KMS-11 (cell line): Measurements from ENCODE around the gene ABLIM2.

Experiments used
- H2AFZ ChIP-seq: fragments of 200-600 bp; sonication (generic); 2 replicates; pipeline ENCODE4 v1.6.1; 2016; ENCODE audit warnings: antibody characterized with exemption, mixed run types, low read depth
- H3K27ac ChIP-seq: fragments of 200-600 bp; sonication (generic); 2 replicates; pipeline ENCODE4 v1.6.1; 2016; ENCODE audit warnings: mild to moderate bottlenecking, mixed run types
- H3K27me3 ChIP-seq: fragments of 200-600 bp; sonication (generic); 2 replicates; pipeline ENCODE4 v1.6.1; 2017; ENCODE audit warnings: mild to moderate bottlenecking, low read depth, mixed run types, moderate library complexity; ENCODE audit not compliant: insufficient read depth
- H3K36me3 ChIP-seq: fragments of 200-600 bp; sonication (generic); 2 replicates; pipeline ENCODE4 v1.6.1; 2017; ENCODE audit warnings: mild to moderate bottlenecking, mixed run types; ENCODE audit not compliant: insufficient read depth
- H3K4me1 ChIP-seq: fragments of 200-600 bp; sonication (generic); 2 replicates; pipeline ENCODE4 v1.6.1; 2016; ENCODE audit warnings: mild to moderate bottlenecking, low read depth, mixed run types; ENCODE audit not compliant: poor library complexity, severe bottlenecking
- H3K4me2 ChIP-seq: fragments of 200-600 bp; sonication (generic); 2 replicates; pipeline ENCODE4 v1.7.0; 2016; ENCODE audit warnings: mild to moderate bottlenecking, mixed run types
- H3K4me3 ChIP-seq: fragments of 200-600 bp; sonication (generic); IDR thresholded peaks from 2 replicates; pipeline ENCODE4 v1.6.1; 2017; ENCODE audit warnings: low read depth, low read length, mixed read lengths; ENCODE audit not compliant: insufficient read depth
- H3K79me2 ChIP-seq: fragments of 200-600 bp; sonication (generic); 2 replicates; pipeline ENCODE4 v1.6.1; 2016; ENCODE audit warnings: low read depth, mixed run types; ENCODE audit not compliant: insufficient read depth
- H3K9ac ChIP-seq: fragments of 200-600 bp; sonication (generic); 2 replicates; pipeline ENCODE4 v1.6.1; 2016; ENCODE audit warnings: mild to moderate bottlenecking, mixed run types
- H4K20me1 ChIP-seq: fragments of 200-600 bp; sonication (generic); 2 replicates; pipeline ENCODE4 v1.6.1; 2016; ENCODE audit warnings: mild to moderate bottlenecking, mixed run types; ENCODE audit not compliant: insufficient read depth
- CTCF ChIP-seq: fragments of 200-600 bp; sonication (generic); conservative IDR thresholded peaks from 2 replicates; pipeline ENCODE4 v1.6.1; 2017; ENCODE audit warnings: low read depth, mild to moderate bottlenecking, antibody characterized with exemption, low read length, moderate library complexity, mixed read lengths

ABLIM2 gene

GRCh38 chr4:8009097-8009496 lies 149.5 kb downstream of the ABLIM2 start:
- Histone ChIP-seq H3K9ac (no peak overlapping the region), H2AFZ (no peak overlapping the region), H3K4me2 (no peak overlapping the region), H3K79me2 (no peaks in the 10 kb centered on the region), H3K4me3 (no peak overlapping the region), H3K4me1 (no peaks in the 10 kb centered on the region), H3K27me3 (0 out of 2 replicates have a peak, but pooled peaks cover 2% of the 10 kb centered on the region), H4K20me1 (no peaks in the 10 kb centered on the region), H3K27ac (no peak overlapping the region), H3K36me3 (no peaks in the 10 kb centered on the region)
- TF ChIP-seq CTCF: no peak

- H3K4me3 ChIP-seq: no peak overlapping the region
- no peak overlapping the region for H3K4me2 ChIP-seq
- no peak overlapping the region for H2AFZ ChIP-seq
- 0 out of 2 replicates have a peak, but pooled peaks cover 2% of the 10 kb centered on the region for H3K27me3 ChIP-seq
- no peak overlapping the region for H3K9ac ChIP-seq
- no peaks in the 10 kb centered on the region for H4K20me1 ChIP-seq
- no peaks in the 10 kb centered on the region for H3K4me1 ChIP-seq
- no peaks in the 10 kb centered on the region for H3K79me2 ChIP-seq
- no peak overlapping the region for H3K27ac ChIP-seq
- H3K36me3 ChIP-seq: no peaks in the 10 kb centered on the region
- TF ChIP-seq CTCF: no peak
Observed at GRCh38 chr4:8008391-8008790, 150.2 kb downstream of the ABLIM2 start.

GRCh38 chr4:8007581-8007980 lies 151.0 kb downstream of the ABLIM2 start:
- no peak overlapping the region for H3K9ac ChIP-seq
- H2AFZ ChIP-seq: no peak overlapping the region
- no peaks in the 10 kb centered on the region for H3K79me2 ChIP-seq
- no peak overlapping the region for H3K4me2 ChIP-seq
- 0 out of 2 replicates have a peak, but pooled peaks cover 2% of the 10 kb centered on the region for H3K27me3 ChIP-seq
- no peak overlapping the region for H3K4me3 ChIP-seq
- no peaks in the 10 kb centered on the region for H3K36me3 ChIP-seq
- H3K4me1 ChIP-seq: no peaks in the 10 kb centered on the region
- H4K20me1 ChIP-seq: no peaks in the 10 kb centered on the region
- no peak overlapping the region for H3K27ac ChIP-seq
- TF ChIP-seq CTCF: no peak

GRCh38 chr4:8006471-8006870 lies 152.1 kb downstream of the ABLIM2 start:
- H3K79me2 ChIP-seq: no peaks in the 10 kb centered on the region

More at GRCh38 chr4:8006471-8006870, 152.1 kb downstream of the ABLIM2 start:
- H2AFZ ChIP-seq: no peak overlapping the region
- no peak overlapping the region for H3K27ac ChIP-seq
- H4K20me1 ChIP-seq: no peaks in the 10 kb centered on the region
- no peaks in the 10 kb centered on the region for H3K4me1 ChIP-seq
- 0 out of 2 replicates have a peak, but pooled peaks cover 2% of the 10 kb centered on the region for H3K27me3 ChIP-seq
- H3K4me3 ChIP-seq: no peak overlapping the region
- H3K9ac ChIP-seq: no peak overlapping the region
- no peak for TF ChIP-seq CTCF
- no peak overlapping the region for H3K4me2 ChIP-seq
- no peaks in the 10 kb centered on the region for H3K36me3 ChIP-seq
